Panc1 (cell line): ENCODE measurements around the gene FPGS. TPM values are rescaled to one million over a fixed set of nuclear protein-coding genes. Genes with fewer than 3 reads are reported as not detected.
A peak's percentile ranks its signal among the peaks of the same experiment; 100 is the strongest.

Experiments used
- ATAC-seq: fragments of 200-7000 bp; cut with Tn5 transposase; 2 replicates; pipeline ENCODE4 v1.9.1; 2020; ENCODE audit warnings: mild to moderate bottlenecking, moderate library complexity
- BruUV-seq: library from RNA; stranded (reverse); fragments of 400-500 nt; replicated peaks from 2 replicates; lab custom pipeline; 2021; lab: Mats Ljungman, UMichigan
- CTCF ChIA-PET: fragments of 300-600 bp; sonication (Branson Sonifier 250); formaldehyde crosslinking; loops from one replicate; lab custom pipeline; 2022; ENCODE audit warnings: antibody characterized with exemption; lab: Charles Lee
- POLR2A ChIA-PET: fragments of 300-600 bp; sonication (Branson Sonifier 250); formaldehyde crosslinking; loops from one replicate; lab custom pipeline; 2022; ENCODE audit warnings: antibody characterized with exemption; lab: Charles Lee
- DNase-seq: peaks from one replicate; pipeline ENCODE4 v3.0.0-alpha.2; 2010; ENCODE audit warnings: low read depth, low spot score
- H3K27ac ChIP-seq: 2 replicates; pipeline ENCODE4 v1.5.1; 2011; ENCODE audit warnings: mild to moderate bottlenecking, low read length, inconsistent platforms
- H3K27me3 ChIP-seq: fragments of 200-500 bp; sonication (Bioruptor generic); 2 replicates; pipeline ENCODE4 v1.6.0; 2014; ENCODE audit warnings: low read length, inconsistent platforms; ENCODE audit not compliant: control insufficient read depth, insufficient read depth
- H3K36me3 ChIP-seq: fragments of 200-500 bp; sonication (Bioruptor generic); 2 replicates; pipeline ENCODE4 v1.5.1; 2014; ENCODE audit warnings: inconsistent platforms, mild to moderate bottlenecking, low read length, moderate library complexity; ENCODE audit not compliant: control insufficient read depth, insufficient read depth
- H3K4me1 ChIP-seq: 2 replicates; pipeline ENCODE4 v1.5.1; 2011; ENCODE audit warnings: inconsistent platforms, mild to moderate bottlenecking, low read length, moderate library complexity; ENCODE audit not compliant: control insufficient read depth, insufficient read depth
- H3K4me3 ChIP-seq, 2 experiments: 2 replicates each; pipeline ENCODE4 v1.5.1; 2011 to 2012; ENCODE audit warnings: low read depth in 2 of 2, low read length in 2 of 2, mild to moderate bottlenecking in 2 of 2, inconsistent platforms in 1 of 2, moderate library complexity in 1 of 2
- H3K9me3 ChIP-seq: fragments of 200-500 bp; sonication (Bioruptor generic); 2 replicates; pipeline ENCODE4 v1.5.1; 2014; ENCODE audit warnings: low read depth, mild to moderate bottlenecking, inconsistent platforms, low read length, moderate library complexity; ENCODE audit not compliant: control insufficient read depth, insufficient read depth
- POLR2AphosphoS5 ChIP-seq: IDR thresholded peaks from 2 replicates; pipeline ENCODE4 v1.6.1; 2012; ENCODE audit warnings: mild to moderate bottlenecking, low read depth, low read length, moderate library complexity
- SIN3A ChIP-seq: IDR thresholded peaks from 2 replicates; pipeline ENCODE4 v1.6.1; 2012; ENCODE audit warnings: low read depth, mild to moderate bottlenecking, low read length, moderate library complexity, borderline replicate concordance; ENCODE audit not compliant: insufficient read depth
- TCF7L2 ChIP-seq: IDR thresholded peaks from 2 replicates; pipeline ENCODE4 v1.6.1; 2011; ENCODE audit warnings: mild to moderate bottlenecking, low read depth, low read length, inconsistent platforms
- in situ Hi-C: cut with HindIII; loops from 2 replicates; pipeline ENCODE4 v1.10.0; 2016; ENCODE audit warnings: low sequenced_read_pairs, low pct_unique_long_range_greater_than_20kb
- intact Hi-C: fragments of 100-400 bp; cut with micrococcal nuclease; formaldehyde crosslinking; loops from one replicate; pipeline ENCODE4 v1.10.0; 2022; ENCODE audit not compliant: unreplicated experiment
- total RNA-seq: library from RNA; stranded (reverse); gene quantifications from one replicate; pipeline ENCODE4 v1.2.1, GENCODE V29; 2021; ENCODE audit not compliant: unreplicated experiment
- TF ChIP-seq, protein P1 (sequence below), 2 experiments: IDR thresholded peaks; 2 replicates each; pipeline ENCODE4 v1.6.1; 2011 to 2012; ENCODE audit warnings: low read depth in 2 of 2, control low read depth in 1 of 2, low read length in 1 of 2, mild to moderate bottlenecking in 1 of 2, moderate library complexity in 1 of 2; ENCODE audit not compliant: insufficient read depth in 1 of 2
- TF ChIP-seq, protein P2 (sequence below): fragments of 450-650 bp; IDR thresholded peaks from 2 replicates; pipeline ENCODE4 v1.5.1; 2017; ENCODE audit warnings: mild to moderate bottlenecking

Gene FPGS
- total RNA-seq, 1 experiment from 2014 or later: 56.5 TPM

DNA sequence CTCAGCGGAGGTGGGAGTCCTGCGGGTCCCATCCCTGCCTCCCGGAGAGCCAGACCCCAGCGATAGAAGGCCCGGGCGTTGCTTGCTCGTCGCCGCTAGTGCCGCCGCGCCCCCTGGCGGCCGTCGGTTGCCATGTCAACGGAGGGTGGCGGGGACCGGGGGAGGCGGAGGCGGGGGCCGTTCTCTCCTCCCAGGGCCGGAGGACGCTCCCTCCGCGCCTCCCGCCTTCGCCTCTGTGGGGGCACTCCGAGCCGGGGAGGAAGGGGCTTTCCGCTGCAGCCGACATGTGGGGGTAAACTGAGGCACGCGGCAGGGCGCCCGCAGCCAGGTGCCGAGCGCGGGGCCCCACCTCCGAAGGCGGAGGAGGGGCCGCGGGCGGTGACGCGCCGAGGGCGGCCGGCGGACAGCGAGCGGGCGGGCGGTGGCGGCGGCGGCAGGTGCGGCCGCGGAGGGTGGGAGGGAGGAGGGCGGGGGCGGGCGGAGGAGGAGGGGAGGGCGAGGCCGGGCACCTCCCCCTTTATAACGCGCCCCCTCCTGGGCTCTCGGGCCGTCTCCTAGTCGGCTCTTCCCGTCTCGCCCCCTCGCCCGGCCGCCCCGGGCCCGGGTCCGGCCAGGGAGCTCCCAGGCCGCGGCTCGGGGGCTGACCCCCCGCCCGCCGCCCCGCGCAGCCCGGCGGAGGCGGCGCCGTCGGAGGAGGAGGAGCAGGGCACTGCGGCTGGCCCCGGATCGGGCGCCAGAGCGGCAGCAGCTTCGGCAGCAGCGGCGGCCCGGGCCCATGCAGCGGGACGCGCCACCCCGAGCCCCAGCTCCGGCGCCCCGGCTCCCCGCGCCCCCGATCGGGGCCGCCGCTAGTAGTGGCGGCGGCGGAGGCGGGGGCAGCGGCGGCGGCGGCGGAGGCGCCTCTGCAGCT is 17.4 kb upstream of the FPGS start:
- no peaks in the 10 kb centered on the region for H3K27me3 ChIP-seq
- peak overlapping the region; percentile 45 to 88 for H3K4me3 ChIP-seq
- peak; percentile 34; the same call in 1 of the 2 replicates for TF ChIP-seq SIN3A
- no peak for TF ChIP-seq POLR2AphosphoS5
- TF ChIP-seq, protein P1, sequence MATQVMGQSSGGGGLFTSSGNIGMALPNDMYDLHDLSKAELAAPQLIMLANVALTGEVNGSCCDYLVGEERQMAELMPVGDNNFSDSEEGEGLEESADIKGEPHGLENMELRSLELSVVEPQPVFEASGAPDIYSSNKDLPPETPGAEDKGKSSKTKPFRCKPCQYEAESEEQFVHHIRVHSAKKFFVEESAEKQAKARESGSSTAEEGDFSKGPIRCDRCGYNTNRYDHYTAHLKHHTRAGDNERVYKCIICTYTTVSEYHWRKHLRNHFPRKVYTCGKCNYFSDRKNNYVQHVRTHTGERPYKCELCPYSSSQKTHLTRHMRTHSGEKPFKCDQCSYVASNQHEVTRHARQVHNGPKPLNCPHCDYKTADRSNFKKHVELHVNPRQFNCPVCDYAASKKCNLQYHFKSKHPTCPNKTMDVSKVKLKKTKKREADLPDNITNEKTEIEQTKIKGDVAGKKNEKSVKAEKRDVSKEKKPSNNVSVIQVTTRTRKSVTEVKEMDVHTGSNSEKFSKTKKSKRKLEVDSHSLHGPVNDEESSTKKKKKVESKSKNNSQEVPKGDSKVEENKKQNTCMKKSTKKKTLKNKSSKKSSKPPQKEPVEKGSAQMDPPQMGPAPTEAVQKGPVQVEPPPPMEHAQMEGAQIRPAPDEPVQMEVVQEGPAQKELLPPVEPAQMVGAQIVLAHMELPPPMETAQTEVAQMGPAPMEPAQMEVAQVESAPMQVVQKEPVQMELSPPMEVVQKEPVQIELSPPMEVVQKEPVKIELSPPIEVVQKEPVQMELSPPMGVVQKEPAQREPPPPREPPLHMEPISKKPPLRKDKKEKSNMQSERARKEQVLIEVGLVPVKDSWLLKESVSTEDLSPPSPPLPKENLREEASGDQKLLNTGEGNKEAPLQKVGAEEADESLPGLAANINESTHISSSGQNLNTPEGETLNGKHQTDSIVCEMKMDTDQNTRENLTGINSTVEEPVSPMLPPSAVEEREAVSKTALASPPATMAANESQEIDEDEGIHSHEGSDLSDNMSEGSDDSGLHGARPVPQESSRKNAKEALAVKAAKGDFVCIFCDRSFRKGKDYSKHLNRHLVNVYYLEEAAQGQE (IDR thresholded peaks at IDR 0.05; ENCODE audit: insufficient read depth in 1 of 2, low read depth in 2 of 2, low read length in 1 of 2): no peak
- TF ChIP-seq, protein P2, sequence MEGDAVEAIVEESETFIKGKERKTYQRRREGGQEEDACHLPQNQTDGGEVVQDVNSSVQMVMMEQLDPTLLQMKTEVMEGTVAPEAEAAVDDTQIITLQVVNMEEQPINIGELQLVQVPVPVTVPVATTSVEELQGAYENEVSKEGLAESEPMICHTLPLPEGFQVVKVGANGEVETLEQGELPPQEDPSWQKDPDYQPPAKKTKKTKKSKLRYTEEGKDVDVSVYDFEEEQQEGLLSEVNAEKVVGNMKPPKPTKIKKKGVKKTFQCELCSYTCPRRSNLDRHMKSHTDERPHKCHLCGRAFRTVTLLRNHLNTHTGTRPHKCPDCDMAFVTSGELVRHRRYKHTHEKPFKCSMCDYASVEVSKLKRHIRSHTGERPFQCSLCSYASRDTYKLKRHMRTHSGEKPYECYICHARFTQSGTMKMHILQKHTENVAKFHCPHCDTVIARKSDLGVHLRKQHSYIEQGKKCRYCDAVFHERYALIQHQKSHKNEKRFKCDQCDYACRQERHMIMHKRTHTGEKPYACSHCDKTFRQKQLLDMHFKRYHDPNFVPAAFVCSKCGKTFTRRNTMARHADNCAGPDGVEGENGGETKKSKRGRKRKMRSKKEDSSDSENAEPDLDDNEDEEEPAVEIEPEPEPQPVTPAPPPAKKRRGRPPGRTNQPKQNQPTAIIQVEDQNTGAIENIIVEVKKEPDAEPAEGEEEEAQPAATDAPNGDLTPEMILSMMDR: peak; percentile 91
- H3K4me1 ChIP-seq: peaks cover 8% of the 10 kb centered on the region
- H3K27ac ChIP-seq: no peak overlapping the region
- no peaks in the 10 kb centered on the region for H3K9me3 ChIP-seq
- no TSS peak for BruUV-seq
- intact Hi-C loops (loop anchor here (2.0 kb wide), 1 partner anchor 50 kb away; the partner anchor contains the start of gene TOR2A), in situ Hi-C loops (no loop called here)
- ATAC-seq (peak; percentile 79), DNase-seq (no peak)
- POLR2A ChIA-PET: interaction anchor here (0.6 kb wide), 2 partner anchors 29 to 42 kb away, joined by 4 to 8 read pairs; no protein-coding TSS in a partner anchor
- H3K36me3 ChIP-seq: peaks cover 15% of the 10 kb centered on the region
- CTCF ChIA-PET: interaction anchor here (0.6 to 1.0 kb wide), 3 partner anchors 19 to 200 kb away, joined by 3 to 6 read pairs (median 3); partner anchors contain the start of gene TOR2A

DNA sequence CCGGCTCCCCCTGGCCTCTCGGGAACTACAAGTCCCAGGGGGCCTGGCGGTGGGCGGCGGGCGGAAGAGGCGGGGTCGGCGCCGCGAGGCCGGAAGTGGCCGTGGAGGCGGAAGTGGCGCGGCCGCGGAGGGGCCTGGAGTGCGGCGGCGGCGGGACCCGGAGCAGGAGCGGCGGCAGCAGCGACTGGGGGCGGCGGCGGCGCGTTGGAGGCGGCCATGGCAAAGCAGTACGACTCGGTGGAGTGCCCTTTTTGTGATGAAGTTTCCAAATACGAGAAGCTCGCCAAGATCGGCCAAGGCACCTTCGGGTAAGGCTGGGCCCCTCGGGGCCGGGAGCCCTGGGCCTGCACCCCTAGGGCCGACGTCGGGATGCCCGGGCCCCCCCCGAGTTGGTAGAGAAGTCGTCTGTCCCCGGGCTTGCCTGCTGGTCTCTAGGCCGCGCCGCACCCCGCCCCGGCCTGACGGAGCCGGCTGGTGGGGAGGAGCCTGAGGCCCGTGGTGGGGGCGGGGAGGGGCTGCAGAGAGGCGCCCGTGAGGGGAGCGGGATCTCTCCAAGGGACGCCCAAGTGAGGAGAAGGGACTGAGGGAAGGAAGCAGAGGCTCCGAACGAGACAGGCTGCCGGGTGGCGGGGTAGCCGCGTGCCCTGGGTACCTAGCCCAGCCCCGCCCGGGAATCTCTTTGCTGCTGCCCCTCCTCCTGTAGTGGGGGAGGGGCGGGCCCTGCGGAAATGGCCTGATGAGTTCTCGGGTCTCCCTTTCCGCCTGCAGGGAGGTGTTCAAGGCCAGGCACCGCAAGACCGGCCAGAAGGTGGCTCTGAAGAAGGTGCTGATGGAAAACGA is 16.5 kb upstream of the FPGS start, which contains the start of gene CDK9:
TSS of gene CDK9 (plus strand) at position 102 of the 840 bp plus-strand sequence. CDS start at position 217, 115 bp downstream.
- in situ Hi-C loops (no loop called here), intact Hi-C loops (loop anchor here (2.0 kb wide), 1 partner anchor 51 kb away; the partner anchor contains the start of gene TOR2A)
- ChIA-PET POLR2A (interaction anchor here (0.6 kb wide), 1 partner anchor 41 kb away, joined by 8 read pairs; no protein-coding TSS in a partner anchor), CTCF (interaction anchor here (0.6 kb wide), 1 partner anchor 20 kb away, joined by 3 read pairs; no protein-coding TSS in a partner anchor)
- ATAC-seq: peak; percentile 94
- TF ChIP-seq TCF7L2 (no peak), SIN3A (peak; percentile 64; the same call in 1 of the 2 replicates), POLR2AphosphoS5 (no peak; the same call in 1 of the 2 replicates)
- TF ChIP-seq, protein P2: no peak
- TF ChIP-seq, protein P1 (IDR thresholded peaks at IDR 0.05; ENCODE audit: insufficient read depth in 1 of 2, low read depth in 2 of 2, low read length in 1 of 2): no peak
- no peaks in the 10 kb centered on the region for H3K9me3 ChIP-seq
- peaks cover 8% of the 10 kb centered on the region for H3K4me1 ChIP-seq
- BruUV-seq: no TSS peak
- H3K27ac ChIP-seq: peak within 1 kb of the TSS; percentile 83
- DNase-seq: no peak
- H3K27me3 ChIP-seq: no peaks in the 10 kb centered on the region
- peaks cover 19% of the 10 kb centered on the region for H3K36me3 ChIP-seq
- H3K4me3 ChIP-seq: peak within 1 kb of the TSS; percentile 76 to 88
